GM23248 (cell line): ENCODE results near the gene MPPED1.

Experiments used
- EZH2 ChIP-seq: fragments of 200-600 bp; sonication (generic); IDR thresholded peaks from 2 replicates; pipeline ENCODE4 v1.6.1; 2018; ENCODE audit warnings: antibody characterized with exemption, mild to moderate bottlenecking; ENCODE audit not compliant: insufficient read depth, poor library complexity, severe bottlenecking
- EZH2phosphoT487 ChIP-seq: fragments of 200-600 bp; sonication (generic); IDR thresholded peaks from 2 replicates; pipeline ENCODE4 v1.6.1; 2018; ENCODE audit warnings: antibody characterized with exemption, moderate library complexity, mild to moderate bottlenecking, low read depth; ENCODE audit not compliant: insufficient read depth

DNA sequence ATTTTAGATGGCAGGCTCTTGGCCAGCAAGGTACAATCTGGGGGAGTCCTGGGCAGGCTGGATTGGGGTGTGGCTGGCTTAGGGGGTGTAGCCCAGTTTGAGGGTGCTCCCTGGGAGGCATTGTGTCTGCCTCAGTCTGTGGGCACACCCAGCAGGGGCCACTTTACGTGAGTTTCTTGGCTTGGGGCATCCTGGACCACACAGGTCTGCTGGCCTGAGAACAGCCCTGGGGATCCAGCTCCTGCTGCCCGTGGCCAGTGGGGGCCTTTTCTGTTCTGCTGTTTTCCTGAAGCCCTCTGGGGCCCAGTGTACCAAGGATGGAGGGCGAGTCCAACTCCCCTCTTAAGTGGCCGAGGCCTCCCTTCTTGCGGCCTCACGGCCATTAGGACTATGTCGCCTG is 71.9 kb downstream of the MPPED1 start:
- no peak for TF ChIP-seq EZH2phosphoT487
- TF ChIP-seq EZH2, result no peak
